Karpas-422 (cell line): ENCODE data around the gene RABGEF1. TPM values are rescaled to one million over a fixed set of nuclear protein-coding genes. Genes with fewer than 3 reads are reported as not detected.
A peak's percentile ranks its signal among the peaks of the same experiment; 100 is the strongest.
"Not testable (repeated sequence)": the region's sequence is repeated elsewhere in the genome, so short reads cannot be mapped to it uniquely, and the experiment has no call there.

Experiments used
- DNase-seq: peaks from one replicate; pipeline ENCODE4 v3.0.0-alpha.2; 2015
- H2AFZ ChIP-seq: fragments of 200-600 bp; sonication (generic); 2 replicates; pipeline ENCODE4 v1.6.1; 2014; ENCODE audit warnings: antibody characterized with exemption, low read length, mixed read lengths
- H3K27ac ChIP-seq: fragments of 200-600 bp; sonication (generic); 2 replicates; pipeline ENCODE4 v1.5.1; 2014; ENCODE audit warnings: mild to moderate bottlenecking, low read length, moderate library complexity
- H3K27me3 ChIP-seq: fragments of 200-600 bp; sonication (generic); 2 replicates; pipeline ENCODE4 v1.6.1; 2014; ENCODE audit warnings: low read length, mixed read lengths
- H3K36me3 ChIP-seq: fragments of 200-600 bp; sonication (generic); 2 replicates; pipeline ENCODE4 v1.6.1; 2014; ENCODE audit warnings: low read length, mixed read lengths; ENCODE audit not compliant: insufficient read depth
- H3K4me1 ChIP-seq: fragments of 200-600 bp; sonication (generic); 2 replicates; pipeline ENCODE4 v1.6.1; 2014; ENCODE audit warnings: mild to moderate bottlenecking, low read length, mixed read lengths
- H3K4me2 ChIP-seq: fragments of 200-600 bp; sonication (generic); 2 replicates; pipeline ENCODE4 v1.6.1; 2014; ENCODE audit warnings: low read length, low read depth, mild to moderate bottlenecking; ENCODE audit not compliant: poor library complexity, severe bottlenecking
- H3K4me3 ChIP-seq: fragments of 200-600 bp; sonication (generic); 2 replicates; pipeline ENCODE4 v1.5.1; 2014; ENCODE audit warnings: mild to moderate bottlenecking, antibody characterized with exemption, low read length, mixed read lengths
- H3K79me2 ChIP-seq: fragments of 200-600 bp; sonication (generic); 2 replicates; pipeline ENCODE4 v1.6.1; 2014; ENCODE audit warnings: mild to moderate bottlenecking, low read length, mixed read lengths
- H3K9ac ChIP-seq: fragments of 200-600 bp; sonication (generic); 2 replicates; pipeline ENCODE4 v1.6.0; 2014; ENCODE audit warnings: low read length
- H3K9me2 ChIP-seq: fragments of 200-600 bp; sonication (generic), shearing (Covaris generic); replicated peaks from 2 replicates; pipeline ENCODE4 v1.6.0; 2014; ENCODE audit warnings: mild to moderate bottlenecking, low read length, moderate library complexity; ENCODE audit not compliant: insufficient read depth
- H3K9me3 ChIP-seq: fragments of 300-700, 200-600 bp; sonication (generic); 2 replicates; pipeline ENCODE4 v1.6.1; 2014; ENCODE audit warnings: low read length, mixed read lengths
- H4K20me1 ChIP-seq: fragments of 200-600 bp; sonication (generic); 2 replicates; pipeline ENCODE4 v1.6.1; 2014; ENCODE audit warnings: mild to moderate bottlenecking, antibody characterized with exemption, low read length, low read depth; ENCODE audit not compliant: insufficient read depth
- total RNA-seq: library from RNA; depleted of rRNA; stranded (reverse); fragments of >200 nt; shearing (Covaris generic); gene quantifications from 2 replicates; pipeline ENCODE4 v1.2.3, GENCODE V29; 2014; ENCODE audit warnings: low replicate concordance

RABGEF1 gene
- total RNA-seq, 1 experiment from 2014 or later, result 26.1 TPM

GRCh38 chr7:66825538-66825937, 85.0 kb downstream of the RABGEF1 start:
- H3K4me2 ChIP-seq, H3K9me2 ChIP-seq, H3K9ac ChIP-seq, H3K27ac ChIP-seq, H3K9me3 ChIP-seq, H3K36me3 ChIP-seq, H3K27me3 ChIP-seq, H3K79me2 ChIP-seq, H2AFZ ChIP-seq, H4K20me1 ChIP-seq, H3K4me1 ChIP-seq, H3K4me3 ChIP-seq: not testable (repeated sequence)
- peak; percentile 85 for DNase-seq

GRCh38 chr7:66826649-66827048, 86.1 kb downstream of the RABGEF1 start:
- Histone ChIP-seq H4K20me1 (no peaks in the 10 kb centered on the region), H3K27ac (no peak overlapping the region), H2AFZ (no peak overlapping the region), H3K9ac (no peak overlapping the region), H3K9me3 (peaks cover 5% of the 10 kb centered on the region; the same call in 1 of the 2 replicates), H3K27me3 (no peaks in the 10 kb centered on the region), H3K79me2 (no peaks in the 10 kb centered on the region), H3K36me3 (no peaks in the 10 kb centered on the region), H3K4me1 (no peaks in the 10 kb centered on the region), H3K9me2 (no peaks in the 10 kb centered on the region), H3K4me3 (no peak overlapping the region), H3K4me2 (no peak overlapping the region)
- no peak for DNase-seq

GRCh38 chr7:66830976-66831375, 90.4 kb downstream of the RABGEF1 start:
- not testable (repeated sequence) for H3K4me3 ChIP-seq, H3K9ac ChIP-seq, H3K27me3 ChIP-seq, H4K20me1 ChIP-seq, H3K9me2 ChIP-seq, H3K27ac ChIP-seq, DNase-seq, H2AFZ ChIP-seq, H3K9me3 ChIP-seq, H3K79me2 ChIP-seq, H3K4me2 ChIP-seq, H3K4me1 ChIP-seq, H3K36me3 ChIP-seq

GRCh38 chr7:66832531-66833351, 92.2 kb downstream of the RABGEF1 start:
- H4K20me1 ChIP-seq, result no peaks in the 10 kb centered on the region
- no peaks in the 10 kb centered on the region for H3K27me3 ChIP-seq
- no peak for DNase-seq
- H3K27ac ChIP-seq, result no peak overlapping the region
- H3K4me2 ChIP-seq, result no peak overlapping the region
- H3K4me1 ChIP-seq, result no peaks in the 10 kb centered on the region
- H3K36me3 ChIP-seq, result no peaks in the 10 kb centered on the region
- H2AFZ ChIP-seq, result no peak overlapping the region
- no peaks in the 10 kb centered on the region for H3K9me2 ChIP-seq
- H3K4me3 ChIP-seq, result no peak overlapping the region
- peaks cover 4% of the 10 kb centered on the region; the same call in 1 of the 2 replicates for H3K9me3 ChIP-seq
- H3K9ac ChIP-seq, result no peak overlapping the region
- no peaks in the 10 kb centered on the region for H3K79me2 ChIP-seq

- Histone ChIP-seq H3K9ac (no peak overlapping the region), H3K79me2 (no peaks in the 10 kb centered on the region), H3K4me2 (no peak overlapping the region), H2AFZ (no peak overlapping the region), H4K20me1 (no peaks in the 10 kb centered on the region), H3K27me3 (no peaks in the 10 kb centered on the region), H3K36me3 (no peaks in the 10 kb centered on the region), H3K27ac (no peak overlapping the region), H3K4me1 (no peaks in the 10 kb centered on the region), H3K9me2 (no peaks in the 10 kb centered on the region), H3K9me3 (peaks cover 4% of the 10 kb centered on the region; the same call in 1 of the 2 replicates), H3K4me3 (no peak overlapping the region)
- DNase-seq, result peak; percentile 86
These were observed 96.5 kb downstream of the RABGEF1 start for GRCh38 chr7:66837007-66837406.

- H3K79me2 ChIP-seq, result no peaks in the 10 kb centered on the region
- no peak overlapping the region for H3K4me2 ChIP-seq
- H3K36me3 ChIP-seq, result no peaks in the 10 kb centered on the region
- no peaks in the 10 kb centered on the region for H4K20me1 ChIP-seq
- peaks cover 4% of the 10 kb centered on the region; the same call in 1 of the 2 replicates for H3K9me3 ChIP-seq
- H3K9me2 ChIP-seq, result no peaks in the 10 kb centered on the region
- no peak overlapping the region for H2AFZ ChIP-seq
- no peak for DNase-seq
- no peak overlapping the region for H3K27ac ChIP-seq
- H3K27me3 ChIP-seq, result no peaks in the 10 kb centered on the region
- H3K9ac ChIP-seq, result no peak overlapping the region
- H3K4me1 ChIP-seq, result no peaks in the 10 kb centered on the region
- H3K4me3 ChIP-seq, result no peak overlapping the region
These were observed 97.1 kb downstream of the RABGEF1 start for GRCh38 chr7:66837661-66838060.

GRCh38 chr7:66839814-66840213, 99.3 kb downstream of the RABGEF1 start:
- Histone ChIP-seq H3K9me2 (no peaks in the 10 kb centered on the region), H3K27ac (no peak overlapping the region), H3K36me3 (no peaks in the 10 kb centered on the region), H4K20me1 (no peaks in the 10 kb centered on the region), H3K9me3 (peaks cover 4% of the 10 kb centered on the region; the same call in 1 of the 2 replicates), H3K4me1 (peaks cover 10% of the 10 kb centered on the region), H3K79me2 (no peaks in the 10 kb centered on the region), H3K4me2 (no peak overlapping the region), H3K9ac (no peak overlapping the region), H3K27me3 (no peaks in the 10 kb centered on the region), H2AFZ (no peak overlapping the region), H3K4me3 (no peak overlapping the region)
- no peak for DNase-seq

- Histone ChIP-seq H3K4me2 (no peak overlapping the region), H3K27me3 (no peaks in the 10 kb centered on the region), H3K4me1 (peaks cover 11% of the 10 kb centered on the region), H3K27ac (no peak overlapping the region), H3K9me3 (peaks cover 4% of the 10 kb centered on the region; the same call in 1 of the 2 replicates), H3K4me3 (no peak overlapping the region), H4K20me1 (no peaks in the 10 kb centered on the region), H2AFZ (no peak overlapping the region), H3K9me2 (no peaks in the 10 kb centered on the region), H3K79me2 (peaks cover 4% of the 10 kb centered on the region), H3K36me3 (no peaks in the 10 kb centered on the region), H3K9ac (no peak overlapping the region)
- no peak for DNase-seq
These were observed 99.8 kb downstream of the RABGEF1 start for GRCh38 chr7:66840316-66840715.
